Heart left ventricle (tissue), 16 donors: ENCODE data around the gene MRPS18A. TPM values are rescaled to one million over a fixed set of nuclear protein-coding genes. Genes with fewer than 3 reads are reported as not detected.
A peak's percentile ranks its signal among the peaks of the same experiment; 100 is the strongest.

Experiments used
- ATAC-seq, 4 donors: fragments of 200-7000 bp; cut with Tn5 transposase; one replicate each; pipeline ENCODE4 v1.9.1; 2020 to 2022; ENCODE audit warnings: moderate library complexity in 4 of 4, mild to moderate bottlenecking in 3 of 4, moderate number of reproducible peaks in 1 of 4
- DNase-seq, 5 donors: peaks; one replicate each; pipeline ENCODE4 v3.0.0-alpha.2; 2020
- H3K27ac ChIP-seq, 12 donors: fragments of 200-600 bp; sonication (generic) in 4 of 12; one replicate each; pipeline versions ENCODE4 v1.5.0 to v1.8.0; 2016 to 2022; ENCODE audit warnings: mild to moderate bottlenecking in 2 of 12
- H3K27me3 ChIP-seq, 9 donors: fragments of 200-600 bp; sonication (generic) in 2 of 9; one replicate each; pipeline versions ENCODE4 v1.5.1 to v1.8.0; 2016 to 2022; ENCODE audit warnings: mild to moderate bottlenecking in 3 of 9
- H3K36me3 ChIP-seq, 9 donors: fragments of 200-600 bp; sonication (generic) in 2 of 9; one replicate each; pipeline versions ENCODE4 v1.5.0 to v1.8.0; 2018 to 2022; ENCODE audit warnings: mild to moderate bottlenecking in 2 of 9
- H3K4me1 ChIP-seq, 12 donors: fragments of 200-600 bp; sonication (generic) in 4 of 12; one replicate each; pipeline versions ENCODE4 v1.5.0 to v1.8.0; 2016 to 2022; ENCODE audit warnings: mild to moderate bottlenecking in 3 of 12
- H3K4me3 ChIP-seq, 12 donors: fragments of 200-600 bp; sonication (generic) in 4 of 12; one replicate each; pipeline versions ENCODE4 v1.5.0 to v1.8.0; 2017 to 2022; ENCODE audit warnings: mild to moderate bottlenecking in 9 of 12, moderate library complexity in 4 of 12
- H3K9me3 ChIP-seq, 12 donors: fragments of 200-600 bp; sonication (generic) in 4 of 12; one replicate each; pipeline versions ENCODE4 v1.5.0 to v1.8.0; 2016 to 2022; ENCODE audit warnings: mild to moderate bottlenecking in 1 of 12
- POLR2A ChIP-seq, 2 donors: fragments of 450-650 bp; IDR thresholded peaks; one replicate each; pipeline ENCODE4 v1.6.1; 2017; ENCODE audit warnings: antibody characterized with exemption in 2 of 2, mild to moderate bottlenecking in 2 of 2, moderate library complexity in 2 of 2
- WGBS, 4 donors: extraction: QIAGEN DNeasy Blood & Tissue Kit in 2 of 4; methylation state at CpG; one replicate each; pipeline versions ENCODE4 v1.1.5 to v1.1.7; 2013 to 2018; 5-methylcytosine and 5-hydroxymethylcytosine counted together
- intact Hi-C, 10 donors: fragments of 100-400 bp; cut with DNase I; formaldehyde crosslinking; loops; one replicate each; pipeline versions ENCODE4 v1.11.1 to v1.14.2; 2022
- polyA plus RNA-seq, 2 donors: library from polyadenylated mRNA; stranded (reverse); fragments of 200-250 nt; gene quantifications; one replicate each; pipeline ENCODE4 v1.2.3, GENCODE V29; 2013
- total RNA-seq, 9 donors: library from RNA; depleted of rRNA in 2 of 9; stranded (reverse); fragments of >200 nt in 2 of 9; fragmentation: NEBNext Ultra II Directional in 3 of 9; extraction: Animal tissue kit (Norgen Biotek cat#: 25700) in 3 of 9; gene quantifications; one replicate each; pipeline versions ENCODE4 v1.1.0 to v1.2.4, GENCODE V29; 2016 to 2023
- TF ChIP-seq, protein P1 (sequence below), 12 donors: fragments of 200-600 bp; sonication (generic) in 4 of 12; IDR thresholded peaks; one replicate each; pipeline versions ENCODE4 v1.5.0 to v1.8.0; 2018 to 2022; ENCODE audit warnings: antibody characterized with exemption in 12 of 12, mild to moderate bottlenecking in 5 of 12
- donor health status: ischemic (EF 13 %, LVEDD 7.1; RV severe dilation, severe dysfunction).
- donor health status: healthy with polysubstance abuse.
- donor health status: DM: no; HTN: yes; CAD: no.
- donor health status: DM: no; HTN: no; CAD: no.
- donor health status: ischemic (EF 25% LVEDD 6.9; RV normal size, moderate dysfunction).
- donor health status: ischemic (EF 25% LVEDD 5.7; RV mildly dilated, moderate dysfunction).
- donor health status: healthy.
- donor health status: DM: yes; HTN: yes; CAD: no.
- donor health status: ischemic (EF 35%, LVEDD 5.7; RV mildly dilated, moderate dysfunction).
- donor health status: nonischemic (EF 11% LVEDD 7.7; RV severe dilation, severe dysfunction).
- donor health status: DM: yes; HTN: yes; CAD: no.
- donor health status: PGD.
- donor health status: ischemic (EF 29% LVEDD 5.4; RV normal size, mild dysfunction).
- donor health status: nonischemic (EF 23%, LVEDD 6.1; RV moderate dilation, normal function).

MRPS18A gene
- total and polyA plus RNA-seq, 11 donors: 37.4 to 105 (median 44.3) TPM

GRCh38 chr6:43717822-43718221 lies 30.2 kb upstream of the MRPS18A start:
- ATAC-seq: peak; percentile 86 to 91 (median 90)
- intact Hi-C loops: loop anchor here in 2 of 10 donors (1.0 to 5.0 kb wide), 3 partner anchors 15 to 36 kb away; no protein-coding TSS in a partner anchor
- no peak overlapping the region for H3K4me3 ChIP-seq
- H3K9me3 ChIP-seq: no peaks in the 10 kb centered on the region
- H3K27me3 ChIP-seq: no peaks in the 10 kb centered on the region
- WGBS, 4 donors: 53 to 67% (median 64%) methylated on average over 12 of the region's 12 CpGs
- TF ChIP-seq, protein P1, sequence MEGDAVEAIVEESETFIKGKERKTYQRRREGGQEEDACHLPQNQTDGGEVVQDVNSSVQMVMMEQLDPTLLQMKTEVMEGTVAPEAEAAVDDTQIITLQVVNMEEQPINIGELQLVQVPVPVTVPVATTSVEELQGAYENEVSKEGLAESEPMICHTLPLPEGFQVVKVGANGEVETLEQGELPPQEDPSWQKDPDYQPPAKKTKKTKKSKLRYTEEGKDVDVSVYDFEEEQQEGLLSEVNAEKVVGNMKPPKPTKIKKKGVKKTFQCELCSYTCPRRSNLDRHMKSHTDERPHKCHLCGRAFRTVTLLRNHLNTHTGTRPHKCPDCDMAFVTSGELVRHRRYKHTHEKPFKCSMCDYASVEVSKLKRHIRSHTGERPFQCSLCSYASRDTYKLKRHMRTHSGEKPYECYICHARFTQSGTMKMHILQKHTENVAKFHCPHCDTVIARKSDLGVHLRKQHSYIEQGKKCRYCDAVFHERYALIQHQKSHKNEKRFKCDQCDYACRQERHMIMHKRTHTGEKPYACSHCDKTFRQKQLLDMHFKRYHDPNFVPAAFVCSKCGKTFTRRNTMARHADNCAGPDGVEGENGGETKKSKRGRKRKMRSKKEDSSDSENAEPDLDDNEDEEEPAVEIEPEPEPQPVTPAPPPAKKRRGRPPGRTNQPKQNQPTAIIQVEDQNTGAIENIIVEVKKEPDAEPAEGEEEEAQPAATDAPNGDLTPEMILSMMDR (IDR thresholded peaks at IDR 0.05): no peak
- peak in 1 of 2 donors; percentile 15 for TF ChIP-seq POLR2A (IDR thresholded peaks at IDR 0.05)
- H3K4me1 ChIP-seq: peaks cover 3 to 55% (median 28%) of the 10 kb centered on the region in 12 donors
- no peaks in the 10 kb centered on the region for H3K36me3 ChIP-seq
- peak; percentile 77 to 90 (median 88) for DNase-seq
- H3K27ac ChIP-seq: peak overlapping the region; percentile 46 to 95 (median 86)

GRCh38 chr6:43717389-43717788 lies 29.8 kb upstream of the MRPS18A start:
- Histone ChIP-seq H3K36me3 (no peaks in the 10 kb centered on the region), H3K4me1 (peaks cover 3 to 59% (median 28%) of the 10 kb centered on the region in 12 donors), H3K9me3 (no peaks in the 10 kb centered on the region), H3K27ac (peak overlapping the region in 11 of 12 donors; percentile 47 to 95 (median 87)), H3K4me3 (no peak overlapping the region), H3K27me3 (no peaks in the 10 kb centered on the region)
- TF ChIP-seq, protein P1 (IDR thresholded peaks at IDR 0.05): no peak
- TF ChIP-seq POLR2A (IDR thresholded peaks at IDR 0.05): no peak
- DNase-seq: no peak
- 85 to 91% (median 88%) methylated on average over 8 of the region's 8 CpGs for WGBS, 4 donors
- intact Hi-C loops: loop anchor here in 1 of 10 donors (5.0 kb wide), 1 partner anchor 35 kb away; no protein-coding TSS in a partner anchor
- no peak for ATAC-seq

DNA sequence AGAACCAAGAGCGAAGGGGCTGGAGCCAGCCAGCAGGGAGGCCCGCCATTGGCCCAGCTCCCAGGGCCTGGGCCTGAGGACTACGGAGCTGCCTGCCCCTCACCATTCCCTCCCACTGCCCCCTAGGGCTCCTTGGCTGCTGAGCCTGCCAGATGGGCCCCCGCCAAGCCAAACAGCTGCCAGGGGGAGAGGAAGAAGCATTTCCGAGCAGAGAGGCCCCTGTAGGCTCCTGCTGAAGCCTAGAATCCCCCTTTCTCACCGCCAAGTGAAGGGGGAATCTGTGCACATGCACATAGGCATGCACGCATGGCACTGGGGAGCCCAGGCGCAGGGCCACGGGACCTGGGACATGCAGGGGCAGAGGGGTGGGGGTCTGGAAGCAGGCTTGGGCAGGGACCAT lies 28.5 kb upstream of the MRPS18A start:
- DNase-seq (peak in 3 of 5 donors; percentile 53 to 76 (median 72)), ATAC-seq (no peak)
- Histone ChIP-seq H3K4me1 (peaks cover 3 to 60% (median 28%) of the 10 kb centered on the region in 12 donors), H3K36me3 (no peaks in the 10 kb centered on the region), H3K9me3 (no peaks in the 10 kb centered on the region), H3K27me3 (no peaks in the 10 kb centered on the region), H3K4me3 (no peak overlapping the region), H3K27ac (peak overlapping the region in 11 of 12 donors; percentile 17 to 94 (median 85))
- TF ChIP-seq, protein P1 (IDR thresholded peaks at IDR 0.05): no peak
- TF ChIP-seq POLR2A (IDR thresholded peaks at IDR 0.05): no peak
- 39 to 76% (median 54%) methylated on average over 6 to 9 of the region's 9 CpGs for WGBS, 4 donors
- intact Hi-C loops: loop anchor here in 1 of 10 donors (5.0 kb wide), 1 partner anchor 34 kb away; no protein-coding TSS in a partner anchor

DNA sequence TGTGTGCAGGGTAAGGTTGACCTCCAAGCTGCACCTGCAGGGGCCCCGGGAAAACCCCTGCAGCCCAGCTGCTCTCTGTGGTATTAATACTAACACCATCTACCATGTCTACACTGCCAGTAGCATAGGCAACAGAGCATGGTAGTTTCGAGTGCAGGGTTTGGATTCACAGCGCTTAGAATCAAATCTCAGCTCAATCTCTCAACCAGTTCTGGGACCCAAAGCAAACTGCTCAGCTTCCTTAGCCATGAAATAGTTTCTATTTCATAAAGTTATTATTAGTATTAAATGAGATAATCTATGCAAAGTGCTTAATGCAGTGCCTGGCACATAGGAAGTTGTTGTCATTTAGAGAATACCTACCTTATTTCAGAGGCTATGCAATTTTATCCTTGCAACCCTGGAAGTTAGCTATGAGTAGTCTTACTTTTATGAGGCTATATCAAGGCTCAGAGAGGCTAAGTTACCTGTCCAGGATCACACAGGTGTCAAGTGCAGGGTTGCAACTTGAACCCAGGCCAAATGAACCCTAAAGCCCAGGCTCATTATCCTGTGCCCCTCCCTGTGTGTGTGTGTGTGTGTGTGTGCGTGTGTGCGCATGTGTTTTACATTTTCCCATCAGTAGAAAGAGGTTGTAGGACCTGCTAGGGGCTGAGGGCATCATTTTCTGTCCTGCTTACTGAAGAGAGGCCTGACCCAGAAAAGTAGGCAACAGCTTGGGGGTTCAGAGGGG lies 27.6 kb upstream of the MRPS18A start:
- H3K4me3 ChIP-seq: no peak overlapping the region
- H3K27ac ChIP-seq: peak overlapping the region in 6 of 12 donors; percentile 53 to 94 (median 86)
- no peaks in the 10 kb centered on the region for H3K27me3 ChIP-seq
- TF ChIP-seq, protein P1 (IDR thresholded peaks at IDR 0.05): no peak
- TF ChIP-seq POLR2A (IDR thresholded peaks at IDR 0.05): no peak
- WGBS, 4 donors: 74 to 83% (median 80%) methylated on average over 5 of the region's 5 CpGs
- no peak for DNase-seq
- no peaks in the 10 kb centered on the region for H3K36me3 ChIP-seq
- ATAC-seq: no peak
- H3K9me3 ChIP-seq: no peaks in the 10 kb centered on the region
- intact Hi-C loops: loop anchor here in 1 of 10 donors (5.0 kb wide), 1 partner anchor 33 kb away; no protein-coding TSS in a partner anchor
- H3K4me1 ChIP-seq: peaks cover 3 to 60% (median 28%) of the 10 kb centered on the region in 12 donors
